WTC11 (cell line): ENCODE results near the gene COPA. TPM values are rescaled to one million over a fixed set of nuclear protein-coding genes. Genes with fewer than 3 reads are reported as not detected.

Experiments
- ATAC-seq: fragments of 200-7000 bp; cut with Tn5 transposase; 2 replicates; pipeline ENCODE4 v1.10.0; 2021; ENCODE audit warnings: mild to moderate bottlenecking, moderate library complexity
- CTCF ChIA-PET: fragments of 300-600 bp; sonication (Branson Sonifier 250); formaldehyde crosslinking; loops from one replicate; lab custom pipeline; 2021; ENCODE audit warnings: antibody characterized with exemption; lab: Charles Lee
- POLR2A ChIA-PET: fragments of 350-600 bp; sonication (Branson Sonifier 250); formaldehyde crosslinking; loops from one replicate; lab custom pipeline; 2021; ENCODE audit warnings: antibody characterized with exemption; lab: Charles Lee
- DNase-seq: peaks from one replicate; pipeline ENCODE4 v3.0.0; 2021; ENCODE audit warnings: low spot score
- H3K27ac Mint-ChIP-seq: 2 replicates; pipeline ENCODE4 v1.8.0; 2021; ENCODE audit warnings: mixed read lengths
- H3K27me3 Mint-ChIP-seq: 2 replicates; pipeline ENCODE4 v1.8.0; 2021; ENCODE audit warnings: low read depth, mild to moderate bottlenecking, moderate library complexity, mixed read lengths
- H3K36me3 Mint-ChIP-seq: 2 replicates; pipeline ENCODE4 v1.8.0; 2021; ENCODE audit warnings: mixed read lengths
- H3K4me1 Mint-ChIP-seq: 2 replicates; pipeline ENCODE4 v1.8.0; 2022; ENCODE audit warnings: mixed read lengths
- H3K4me3 Mint-ChIP-seq: 2 replicates; pipeline ENCODE4 v1.8.0; 2021; ENCODE audit warnings: mild to moderate bottlenecking, moderate library complexity, mixed read lengths
- H3K9me3 Mint-ChIP-seq: 2 replicates; pipeline ENCODE4 v1.8.0; 2021; ENCODE audit warnings: mixed read lengths
- AR ChIP-seq: fragments of 250-450 bp; sonication (Bioruptor Pico); IDR thresholded peaks from 2 replicates; pipeline ENCODE4 v1.9.0; 2021; ENCODE audit warnings: mild to moderate bottlenecking
- ARID4B ChIP-seq: sonication (generic); formaldehyde crosslinking; IDR thresholded peaks from 2 replicates; pipeline ENCODE4 v1.8.0; 2023; ENCODE audit warnings: missing genetic modification reagents, mild to moderate bottlenecking, borderline replicate concordance
- CREM ChIP-seq: sonication (generic); formaldehyde crosslinking; IDR thresholded peaks from 2 replicates; pipeline ENCODE4 v1.8.1; 2022; ENCODE audit warnings: mild to moderate bottlenecking, missing genetic modification reagents, moderate library complexity
- HMGXB4 ChIP-seq: sonication (generic); formaldehyde crosslinking; IDR thresholded peaks from 2 replicates; pipeline ENCODE4 v1.8.1; 2023; ENCODE audit warnings: mild to moderate bottlenecking, moderate library complexity, missing genetic modification reagents
- MLX ChIP-seq: sonication (generic); formaldehyde crosslinking; IDR thresholded peaks from 2 replicates; pipeline ENCODE4 v1.8.1; 2023; ENCODE audit warnings: mild to moderate bottlenecking, missing genetic modification reagents, moderate library complexity
- NFATC4 ChIP-seq: fragments of 250-450 bp; sonication (Bioruptor Pico); IDR thresholded peaks from 2 replicates; pipeline ENCODE4 v1.9.0; 2021; ENCODE audit warnings: mild to moderate bottlenecking
- NR2C2 ChIP-seq: sonication (generic); formaldehyde crosslinking; IDR thresholded peaks from 2 replicates; pipeline ENCODE4 v1.8.0; 2022; ENCODE audit warnings: mild to moderate bottlenecking, missing genetic modification reagents
- PREB ChIP-seq: sonication (generic); formaldehyde crosslinking; IDR thresholded peaks from 2 replicates; pipeline ENCODE4 v1.8.1; 2022; ENCODE audit warnings: mild to moderate bottlenecking, missing genetic modification reagents, moderate library complexity, borderline replicate concordance
- RELA ChIP-seq: sonication (generic); formaldehyde crosslinking; IDR thresholded peaks from 2 replicates; pipeline ENCODE4 v1.8.1; 2022; ENCODE audit warnings: missing genetic modification reagents, mild to moderate bottlenecking, borderline replicate concordance
- RORB ChIP-seq: fragments of 250-450 bp; sonication (Bioruptor Pico); IDR thresholded peaks from 2 replicates; pipeline ENCODE4 v1.9.0; 2021; ENCODE audit warnings: mild to moderate bottlenecking
- STAT6 ChIP-seq: sonication (generic); formaldehyde crosslinking; conservative IDR thresholded peaks from 2 replicates; pipeline ENCODE4 v1.8.1; 2023; ENCODE audit warnings: mild to moderate bottlenecking, low read depth, missing genetic modification reagents, moderate library complexity
- TCF7 ChIP-seq: sonication (generic); formaldehyde crosslinking; IDR thresholded peaks from 2 replicates; pipeline ENCODE4 v1.8.0; 2022; ENCODE audit warnings: mild to moderate bottlenecking, low read depth, missing genetic modification reagents, moderate library complexity
- USF1 ChIP-seq: sonication (generic); formaldehyde crosslinking; IDR thresholded peaks from 2 replicates; pipeline ENCODE4 v1.8.0; 2022; ENCODE audit warnings: mild to moderate bottlenecking, missing genetic modification reagents
- ZNF121 ChIP-seq: sonication (generic); formaldehyde crosslinking; IDR thresholded peaks from 2 replicates; pipeline ENCODE4 v1.8.0; 2023; ENCODE audit warnings: missing genetic modification reagents
- ZNF263 ChIP-seq: sonication (generic); formaldehyde crosslinking; IDR thresholded peaks from 2 replicates; pipeline ENCODE4 v1.8.1; 2022; ENCODE audit warnings: low read depth, mild to moderate bottlenecking, moderate library complexity, missing genetic modification reagents
- ZNF423 ChIP-seq: fragments of 250-450 bp; sonication (Bioruptor Pico); IDR thresholded peaks from 2 replicates; pipeline ENCODE4 v2.1.2; 2022; ENCODE audit warnings: mild to moderate bottlenecking, moderate library complexity
- total RNA-seq: library from RNA; stranded (reverse); gene quantifications from 3 replicates; pipeline ENCODE4 v1.2.3, GENCODE V29; 2021

Gene COPA
- total RNA-seq, 1 experiment from 2014 or later = 126 TPM

- DNase-seq = peak; percentile 21
- no peak overlapping the region for H3K4me3 Mint-ChIP-seq
- peaks cover 22% of the 10 kb centered on the region for H3K4me1 Mint-ChIP-seq
- H3K9me3 Mint-ChIP-seq = no peaks in the 10 kb centered on the region
- peaks cover 47% of the 10 kb centered on the region for H3K36me3 Mint-ChIP-seq
- no peak overlapping the region for H3K27ac Mint-ChIP-seq
- ChIA-PET CTCF (interaction anchor here (1.0 to 1.4 kb wide), 3 partner anchors 9 to 94 kb away, joined by 3 to 8 read pairs (median 3); no protein-coding TSS in a partner anchor), POLR2A (no interaction called here)
- TF ChIP-seq CREM (no peak), ZNF121 (CRISPR knock-in tag) (no peak), ZNF263 (CRISPR knock-in tag) (no peak), TCF7 (CRISPR knock-in tag) (no peak), RELA (CRISPR knock-in tag) (no peak), USF1 (CRISPR knock-in tag) (no peak), HMGXB4 (no peak), STAT6 (CRISPR knock-in tag) (no peak), PREB (no peak), RORB (no peak), NFATC4 (CRISPR knock-in tag) (no peak), NR2C2 (CRISPR knock-in tag) (no peak), AR (CRISPR knock-in tag) (no peak), ARID4B (CRISPR knock-in tag) (no peak), ZNF423 (no peak), MLX (CRISPR knock-in tag) (no peak)
- peak; percentile 15; the same call in 1 of the 2 replicates for ATAC-seq
- no peaks in the 10 kb centered on the region for H3K27me3 Mint-ChIP-seq
Measured at GRCh38 chr1:160282807-160283206, 60.2 kb downstream of the COPA start.
